Nephron progenitor cell (in vitro differentiated cells): ENCODE results near the gene TNFRSF21.

ENCODE experiments used
- DNase-seq: peaks from one replicate; pipeline ENCODE4 v3.0.0; 2021
- H3K27ac Mint-ChIP-seq: 2 replicates; pipeline ENCODE4 v1.8.0; 2021; ENCODE audit warnings: mild to moderate bottlenecking, moderate library complexity, mixed read lengths
- H3K27me3 Mint-ChIP-seq: 2 replicates; pipeline ENCODE4 v1.8.0; 2021; ENCODE audit warnings: mild to moderate bottlenecking, low read depth, mixed read lengths; ENCODE audit not compliant: poor library complexity
- H3K36me3 Mint-ChIP-seq: 2 replicates; pipeline ENCODE4 v1.8.0; 2021; ENCODE audit warnings: low read depth, mixed read lengths
- H3K4me1 Mint-ChIP-seq: 2 replicates; pipeline ENCODE4 v1.8.0; 2021; ENCODE audit warnings: mixed read lengths
- H3K4me3 Mint-ChIP-seq: 2 replicates; pipeline ENCODE4 v1.8.0; 2021; ENCODE audit warnings: mild to moderate bottlenecking, moderate library complexity, mixed read lengths
- H3K9me3 Mint-ChIP-seq: 2 replicates; pipeline ENCODE4 v1.8.0; 2021; ENCODE audit warnings: mild to moderate bottlenecking, moderate library complexity, mixed read lengths
- TF ChIP-seq, protein P1 (sequence below): fragments of 200-600 bp; sonication (generic); IDR thresholded peaks from 2 replicates; pipeline ENCODE4 v1.5.0; 2021; ENCODE audit warnings: antibody characterized with exemption

Gene TNFRSF21

GRCh38 chr6:47352966-47353365, 43.3 kb upstream of the TNFRSF21 start:
- peaks cover 2% of the 10 kb centered on the region for H3K27me3 Mint-ChIP-seq
- no peaks in the 10 kb centered on the region for H3K9me3 Mint-ChIP-seq
- no peaks in the 10 kb centered on the region for H3K4me1 Mint-ChIP-seq
- H3K4me3 Mint-ChIP-seq = no peak overlapping the region
- no peaks in the 10 kb centered on the region for H3K36me3 Mint-ChIP-seq
- TF ChIP-seq, protein P1, sequence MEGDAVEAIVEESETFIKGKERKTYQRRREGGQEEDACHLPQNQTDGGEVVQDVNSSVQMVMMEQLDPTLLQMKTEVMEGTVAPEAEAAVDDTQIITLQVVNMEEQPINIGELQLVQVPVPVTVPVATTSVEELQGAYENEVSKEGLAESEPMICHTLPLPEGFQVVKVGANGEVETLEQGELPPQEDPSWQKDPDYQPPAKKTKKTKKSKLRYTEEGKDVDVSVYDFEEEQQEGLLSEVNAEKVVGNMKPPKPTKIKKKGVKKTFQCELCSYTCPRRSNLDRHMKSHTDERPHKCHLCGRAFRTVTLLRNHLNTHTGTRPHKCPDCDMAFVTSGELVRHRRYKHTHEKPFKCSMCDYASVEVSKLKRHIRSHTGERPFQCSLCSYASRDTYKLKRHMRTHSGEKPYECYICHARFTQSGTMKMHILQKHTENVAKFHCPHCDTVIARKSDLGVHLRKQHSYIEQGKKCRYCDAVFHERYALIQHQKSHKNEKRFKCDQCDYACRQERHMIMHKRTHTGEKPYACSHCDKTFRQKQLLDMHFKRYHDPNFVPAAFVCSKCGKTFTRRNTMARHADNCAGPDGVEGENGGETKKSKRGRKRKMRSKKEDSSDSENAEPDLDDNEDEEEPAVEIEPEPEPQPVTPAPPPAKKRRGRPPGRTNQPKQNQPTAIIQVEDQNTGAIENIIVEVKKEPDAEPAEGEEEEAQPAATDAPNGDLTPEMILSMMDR = no peak
- no peak overlapping the region for H3K27ac Mint-ChIP-seq
- DNase-seq = no peak

GRCh38 chr6:47352194-47352920, 42.7 kb upstream of the TNFRSF21 start:
- H3K36me3 Mint-ChIP-seq = no peaks in the 10 kb centered on the region
- H3K27ac Mint-ChIP-seq = no peak overlapping the region
- TF ChIP-seq, protein P1 = no peak
- no peak for DNase-seq
- no peaks in the 10 kb centered on the region for H3K4me1 Mint-ChIP-seq
- H3K27me3 Mint-ChIP-seq = peaks cover 2% of the 10 kb centered on the region
- no peaks in the 10 kb centered on the region for H3K9me3 Mint-ChIP-seq
- no peak overlapping the region for H3K4me3 Mint-ChIP-seq

DNA sequence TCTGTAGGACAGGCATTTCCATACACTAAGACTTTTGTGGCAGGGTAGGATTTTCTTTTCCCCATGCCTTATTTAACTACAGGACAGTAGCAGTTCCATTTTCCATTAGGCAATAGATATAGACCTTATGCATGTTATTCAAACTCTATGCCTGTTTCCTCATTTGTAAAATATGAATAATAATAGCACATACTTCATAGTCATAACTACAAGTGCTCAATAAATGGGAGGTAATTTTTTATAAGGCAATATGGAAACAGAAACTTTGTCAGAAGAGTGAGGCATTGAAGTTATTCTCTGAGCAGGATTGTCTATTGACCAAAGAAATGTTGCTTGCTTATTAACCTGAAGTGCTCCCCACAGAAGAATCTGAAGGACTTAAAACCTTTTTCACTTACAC, 41.9 kb upstream of the TNFRSF21 start:
- Mint-ChIP-seq H3K9me3 (no peaks in the 10 kb centered on the region), H3K27ac (no peak overlapping the region), H3K36me3 (no peaks in the 10 kb centered on the region), H3K27me3 (peaks cover 2% of the 10 kb centered on the region), H3K4me3 (no peak overlapping the region), H3K4me1 (no peaks in the 10 kb centered on the region)
- DNase-seq = no peak
- TF ChIP-seq, protein P1 = no peak

- no peak for DNase-seq
- no peak overlapping the region for H3K27ac Mint-ChIP-seq
- H3K27me3 Mint-ChIP-seq = peaks cover 2% of the 10 kb centered on the region
- TF ChIP-seq, protein P1 = no peak
- no peaks in the 10 kb centered on the region for H3K9me3 Mint-ChIP-seq
- no peak overlapping the region for H3K4me3 Mint-ChIP-seq
- H3K4me1 Mint-ChIP-seq = no peaks in the 10 kb centered on the region
- no peaks in the 10 kb centered on the region for H3K36me3 Mint-ChIP-seq
These were observed 40.2 kb upstream of the TNFRSF21 start for GRCh38 chr6:47349931-47350330.

DNA sequence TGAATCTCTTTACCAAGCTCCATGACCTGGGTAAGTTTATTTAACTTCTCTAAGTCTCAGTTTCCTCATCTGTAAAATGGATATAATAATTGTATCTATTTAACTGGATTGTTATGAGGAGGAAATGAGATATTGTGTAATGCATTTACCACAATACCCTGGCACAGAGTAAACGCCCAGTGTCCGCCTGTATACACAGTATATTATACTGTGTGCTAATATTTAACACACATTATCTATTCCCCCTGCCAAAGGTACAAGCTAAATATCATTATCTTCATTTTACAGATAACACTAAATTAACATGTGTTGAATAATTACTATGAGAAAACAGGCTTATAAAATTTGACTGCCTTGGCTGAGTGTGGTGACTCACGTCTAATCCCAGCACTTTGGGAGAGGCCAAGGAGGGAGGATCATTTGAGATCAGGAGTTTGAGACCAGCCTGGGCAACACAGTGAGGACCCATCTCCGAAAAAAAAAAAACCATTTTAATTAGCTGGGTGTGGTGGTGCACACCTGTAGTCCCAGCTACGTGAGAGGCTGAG, 38.7 kb upstream of the TNFRSF21 start:
- no peak overlapping the region for H3K27ac Mint-ChIP-seq
- H3K4me3 Mint-ChIP-seq = no peak overlapping the region
- TF ChIP-seq, protein P1 = no peak
- DNase-seq = no peak
- peaks cover 2% of the 10 kb centered on the region for H3K27me3 Mint-ChIP-seq
- no peaks in the 10 kb centered on the region for H3K9me3 Mint-ChIP-seq
- H3K4me1 Mint-ChIP-seq = no peaks in the 10 kb centered on the region
- H3K36me3 Mint-ChIP-seq = no peaks in the 10 kb centered on the region

DNA sequence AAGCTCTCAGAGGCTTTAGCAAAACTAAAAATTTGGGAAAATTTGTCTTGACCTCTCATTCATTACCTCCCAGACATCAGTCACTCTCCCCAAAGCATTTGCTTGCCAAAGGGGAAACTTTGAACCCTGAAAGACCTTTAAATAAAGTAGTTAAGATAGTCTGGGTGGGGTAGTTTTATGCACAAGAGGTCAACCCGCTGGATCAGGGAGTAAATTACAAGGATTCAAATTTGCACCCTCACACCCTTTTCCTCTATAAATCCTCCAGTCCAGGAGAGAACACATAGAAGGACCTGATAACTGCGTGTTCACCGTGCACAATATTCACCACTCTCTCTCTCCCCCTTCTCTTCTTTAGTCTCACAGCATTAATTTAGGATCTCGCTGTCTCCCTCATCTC, 36.1 kb upstream of the TNFRSF21 start:
- DNase-seq = no peak
- Mint-ChIP-seq H3K36me3 (no peaks in the 10 kb centered on the region), H3K9me3 (no peaks in the 10 kb centered on the region), H3K27me3 (peaks cover 1% of the 10 kb centered on the region), H3K4me3 (no peak overlapping the region), H3K4me1 (peaks cover 4% of the 10 kb centered on the region), H3K27ac (no peak overlapping the region)
- TF ChIP-seq, protein P1 = no peak
